Liver (tissue), 9 donors: ENCODE data around the gene OR7C1. TPM values are rescaled to one million over a fixed set of nuclear protein-coding genes. Genes with fewer than 3 reads are reported as not detected.

Experiments
- DNase-seq: peaks from one replicate; pipeline ENCODE4 v3.0.0-alpha.2; 2017; ENCODE audit warnings: low spot score
- H3K27ac ChIP-seq, 2 donors: one replicate each; pipeline ENCODE4 v1.7.0; 2013; ENCODE audit warnings: inconsistent platforms in 2 of 2, low read length in 2 of 2, control low read depth in 1 of 2, low read depth in 1 of 2, mild to moderate bottlenecking in 1 of 2
- H3K27me3 ChIP-seq, 4 donors: one replicate each; pipeline versions ENCODE4 v1.6.1 to v1.7.0; 2013; ENCODE audit warnings: low read length in 3 of 4, inconsistent platforms in 1 of 4, mild to moderate bottlenecking in 1 of 4, moderate library complexity in 1 of 4; ENCODE audit not compliant: control insufficient read depth in 4 of 4, insufficient read depth in 4 of 4
- H3K36me3 ChIP-seq, 4 donors: one replicate each; pipeline versions ENCODE4 v1.6.1 to v1.7.0; 2013; ENCODE audit warnings: low read length in 3 of 4, mild to moderate bottlenecking in 3 of 4, low read depth in 1 of 4, moderate library complexity in 1 of 4; ENCODE audit not compliant: control insufficient read depth in 4 of 4, insufficient read depth in 3 of 4
- H3K4me1 ChIP-seq, 4 donors: one replicate each; pipeline versions ENCODE4 v1.6.1 to v1.7.0; 2013; ENCODE audit warnings: low read length in 3 of 4, mild to moderate bottlenecking in 3 of 4, moderate library complexity in 1 of 4; ENCODE audit not compliant: control insufficient read depth in 4 of 4, insufficient read depth in 4 of 4
- H3K4me3 ChIP-seq, 3 donors: one replicate each; pipeline versions ENCODE4 v1.6.1 to v1.7.0; 2013; ENCODE audit warnings: low read length in 3 of 3, control low read depth in 1 of 3, low read depth in 1 of 3, mild to moderate bottlenecking in 1 of 3
- H3K9ac ChIP-seq, 2 donors: one replicate each; pipeline ENCODE4 v1.7.0; 2013; ENCODE audit warnings: low read length in 2 of 2, mild to moderate bottlenecking in 2 of 2, moderate library complexity in 2 of 2, control low read depth in 1 of 2, low read depth in 1 of 2
- H3K9me3 ChIP-seq, 4 donors: one replicate each; pipeline versions ENCODE4 v1.6.1 to v1.7.0; 2013; ENCODE audit warnings: low read length in 3 of 4; ENCODE audit not compliant: control insufficient read depth in 4 of 4
- FOXA1 ChIP-seq: IDR thresholded peaks from 2 replicates; pipeline ENCODE4 v1.6.1; 2016; ENCODE audit warnings: antibody characterized with exemption
- GABPA ChIP-seq, 2 donors: IDR thresholded peaks in 1 of 2; conservative IDR thresholded peaks in 1 of 2; 2 replicates each; pipeline ENCODE4 v1.6.1; 2016; ENCODE audit warnings: antibody characterized with exemption in 2 of 2, mild to moderate bottlenecking in 1 of 2, moderate library complexity in 1 of 2
- HNF4G ChIP-seq: IDR thresholded peaks from 2 replicates; pipeline ENCODE4 v1.6.1; 2016; ENCODE audit warnings: antibody characterized with exemption
- JUND ChIP-seq, 2 donors: IDR thresholded peaks; 2 replicates each; pipeline ENCODE4 v1.6.1; 2016; ENCODE audit warnings: antibody characterized with exemption in 2 of 2
- RAD21 ChIP-seq, 2 donors: IDR thresholded peaks; 2 replicates each; pipeline ENCODE4 v1.6.1; 2016; ENCODE audit warnings: antibody characterized with exemption in 2 of 2, mild to moderate bottlenecking in 2 of 2
- RXRA ChIP-seq, 2 donors: IDR thresholded peaks; 2 replicates each; pipeline ENCODE4 v1.6.1; 2017 to 2018; ENCODE audit warnings: antibody characterized with exemption in 2 of 2, mild to moderate bottlenecking in 1 of 2
- SP1 ChIP-seq: IDR thresholded peaks from 2 replicates; pipeline ENCODE4 v1.6.1; 2018; ENCODE audit warnings: antibody characterized with exemption, mild to moderate bottlenecking
- WGBS: extraction: QIAGEN DNeasy Blood & Tissue Kit; methylation state at CpG from one replicate; pipeline ENCODE4 v1.1.7; 2013; 5-methylcytosine and 5-hydroxymethylcytosine counted together
- polyA plus RNA-seq, 2 donors: library from polyadenylated mRNA; stranded (reverse) in 1 of 2; unstranded in 1 of 2; fragments of 200-250 nt in 1 of 2; fragments of >200 nt in 1 of 2; fragmentation: Nextera tagmentation in 1 of 2; extraction: Ambion mirVana in 1 of 2; gene quantifications; one replicate each; pipeline versions ENCODE4 v1.2.1 to v1.2.3, GENCODE V29; 2013 to 2015
- total RNA-seq, 2 donors: library from RNA; depleted of rRNA; stranded (reverse); fragments of >200 nt; gene quantifications; one replicate each; pipeline ENCODE4 v1.2.3, GENCODE V29; 2014
- TF ChIP-seq, protein P1 (sequence below): IDR thresholded peaks from 2 replicates; pipeline ENCODE4 v1.6.1; 2016; ENCODE audit warnings: antibody characterized with exemption, mild to moderate bottlenecking
- TF ChIP-seq, protein P2 (sequence below): fragments of 150-350 bp; IDR thresholded peaks from 2 replicates; pipeline ENCODE4 v1.5.1; 2017; ENCODE audit warnings: improper control_type of control experiment, low read depth, low read length; ENCODE audit not compliant: missing input control
- TF ChIP-seq, protein P3 (sequence below): IDR thresholded peaks from 2 replicates; pipeline ENCODE4 v1.6.1; 2016; ENCODE audit warnings: antibody characterized with exemption
- donor health status: healthy.
- donor health status: healthy.
- donor health status: healthy.
- donor health status: healthy.
- donor health status: healthy.

Gene OR7C1
- total and polyA plus RNA-seq, 4 donors: 0.06 to 0.14 TPM; not detected in 2

DNA sequence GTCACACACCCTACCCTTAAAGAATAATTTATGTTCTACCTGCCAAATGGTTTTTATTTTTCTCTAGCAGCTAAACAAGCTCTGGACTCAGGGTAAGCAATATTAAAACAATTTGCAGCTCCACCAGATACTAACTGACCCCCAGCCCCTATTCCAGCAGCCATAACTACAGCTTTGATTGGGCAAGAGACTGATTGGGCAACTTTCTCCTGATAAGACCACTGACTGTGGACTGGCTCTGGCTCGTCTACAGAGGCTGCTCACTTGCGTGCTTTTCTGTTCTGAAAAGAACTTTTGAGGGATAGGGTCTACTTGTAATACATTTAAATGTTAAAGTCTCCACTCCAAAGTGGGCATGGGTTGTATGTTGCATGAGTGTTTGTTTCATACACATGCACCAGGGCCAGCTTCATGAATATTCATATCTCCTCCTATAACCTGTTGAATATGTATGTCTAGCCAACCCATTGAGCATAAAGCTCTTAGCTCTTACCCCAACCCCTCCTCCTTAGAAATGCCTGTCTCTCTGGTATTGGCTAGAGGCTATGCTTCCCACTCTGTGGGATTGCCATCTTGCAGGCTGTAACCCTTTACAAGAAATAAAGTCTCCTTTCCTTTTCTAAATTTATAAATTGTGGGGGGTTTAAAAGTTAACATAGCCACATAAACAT, 19.9 kb downstream of the OR7C1 start (continued):
- TF ChIP-seq, protein P1, sequence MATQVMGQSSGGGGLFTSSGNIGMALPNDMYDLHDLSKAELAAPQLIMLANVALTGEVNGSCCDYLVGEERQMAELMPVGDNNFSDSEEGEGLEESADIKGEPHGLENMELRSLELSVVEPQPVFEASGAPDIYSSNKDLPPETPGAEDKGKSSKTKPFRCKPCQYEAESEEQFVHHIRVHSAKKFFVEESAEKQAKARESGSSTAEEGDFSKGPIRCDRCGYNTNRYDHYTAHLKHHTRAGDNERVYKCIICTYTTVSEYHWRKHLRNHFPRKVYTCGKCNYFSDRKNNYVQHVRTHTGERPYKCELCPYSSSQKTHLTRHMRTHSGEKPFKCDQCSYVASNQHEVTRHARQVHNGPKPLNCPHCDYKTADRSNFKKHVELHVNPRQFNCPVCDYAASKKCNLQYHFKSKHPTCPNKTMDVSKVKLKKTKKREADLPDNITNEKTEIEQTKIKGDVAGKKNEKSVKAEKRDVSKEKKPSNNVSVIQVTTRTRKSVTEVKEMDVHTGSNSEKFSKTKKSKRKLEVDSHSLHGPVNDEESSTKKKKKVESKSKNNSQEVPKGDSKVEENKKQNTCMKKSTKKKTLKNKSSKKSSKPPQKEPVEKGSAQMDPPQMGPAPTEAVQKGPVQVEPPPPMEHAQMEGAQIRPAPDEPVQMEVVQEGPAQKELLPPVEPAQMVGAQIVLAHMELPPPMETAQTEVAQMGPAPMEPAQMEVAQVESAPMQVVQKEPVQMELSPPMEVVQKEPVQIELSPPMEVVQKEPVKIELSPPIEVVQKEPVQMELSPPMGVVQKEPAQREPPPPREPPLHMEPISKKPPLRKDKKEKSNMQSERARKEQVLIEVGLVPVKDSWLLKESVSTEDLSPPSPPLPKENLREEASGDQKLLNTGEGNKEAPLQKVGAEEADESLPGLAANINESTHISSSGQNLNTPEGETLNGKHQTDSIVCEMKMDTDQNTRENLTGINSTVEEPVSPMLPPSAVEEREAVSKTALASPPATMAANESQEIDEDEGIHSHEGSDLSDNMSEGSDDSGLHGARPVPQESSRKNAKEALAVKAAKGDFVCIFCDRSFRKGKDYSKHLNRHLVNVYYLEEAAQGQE: no peak
- TF ChIP-seq, protein P2, sequence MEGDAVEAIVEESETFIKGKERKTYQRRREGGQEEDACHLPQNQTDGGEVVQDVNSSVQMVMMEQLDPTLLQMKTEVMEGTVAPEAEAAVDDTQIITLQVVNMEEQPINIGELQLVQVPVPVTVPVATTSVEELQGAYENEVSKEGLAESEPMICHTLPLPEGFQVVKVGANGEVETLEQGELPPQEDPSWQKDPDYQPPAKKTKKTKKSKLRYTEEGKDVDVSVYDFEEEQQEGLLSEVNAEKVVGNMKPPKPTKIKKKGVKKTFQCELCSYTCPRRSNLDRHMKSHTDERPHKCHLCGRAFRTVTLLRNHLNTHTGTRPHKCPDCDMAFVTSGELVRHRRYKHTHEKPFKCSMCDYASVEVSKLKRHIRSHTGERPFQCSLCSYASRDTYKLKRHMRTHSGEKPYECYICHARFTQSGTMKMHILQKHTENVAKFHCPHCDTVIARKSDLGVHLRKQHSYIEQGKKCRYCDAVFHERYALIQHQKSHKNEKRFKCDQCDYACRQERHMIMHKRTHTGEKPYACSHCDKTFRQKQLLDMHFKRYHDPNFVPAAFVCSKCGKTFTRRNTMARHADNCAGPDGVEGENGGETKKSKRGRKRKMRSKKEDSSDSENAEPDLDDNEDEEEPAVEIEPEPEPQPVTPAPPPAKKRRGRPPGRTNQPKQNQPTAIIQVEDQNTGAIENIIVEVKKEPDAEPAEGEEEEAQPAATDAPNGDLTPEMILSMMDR: no peak
- TF ChIP-seq HNF4G (no peak), JUND (IDR thresholded peaks at IDR 0.05) (no peak), FOXA1 (no peak), RAD21 (IDR thresholded peaks at IDR 0.05) (no peak), RXRA (IDR thresholded peaks at IDR 0.05) (no peak), SP1 (no peak), GABPA (IDR thresholded peaks at IDR 0.05 in 1 of 2, conservative IDR thresholded peaks at IDR 0.05 in 1 of 2) (no peak)
- TF ChIP-seq, protein P3, sequence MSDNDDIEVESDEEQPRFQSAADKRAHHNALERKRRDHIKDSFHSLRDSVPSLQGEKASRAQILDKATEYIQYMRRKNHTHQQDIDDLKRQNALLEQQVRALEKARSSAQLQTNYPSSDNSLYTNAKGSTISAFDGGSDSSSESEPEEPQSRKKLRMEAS: no peak

DNA sequence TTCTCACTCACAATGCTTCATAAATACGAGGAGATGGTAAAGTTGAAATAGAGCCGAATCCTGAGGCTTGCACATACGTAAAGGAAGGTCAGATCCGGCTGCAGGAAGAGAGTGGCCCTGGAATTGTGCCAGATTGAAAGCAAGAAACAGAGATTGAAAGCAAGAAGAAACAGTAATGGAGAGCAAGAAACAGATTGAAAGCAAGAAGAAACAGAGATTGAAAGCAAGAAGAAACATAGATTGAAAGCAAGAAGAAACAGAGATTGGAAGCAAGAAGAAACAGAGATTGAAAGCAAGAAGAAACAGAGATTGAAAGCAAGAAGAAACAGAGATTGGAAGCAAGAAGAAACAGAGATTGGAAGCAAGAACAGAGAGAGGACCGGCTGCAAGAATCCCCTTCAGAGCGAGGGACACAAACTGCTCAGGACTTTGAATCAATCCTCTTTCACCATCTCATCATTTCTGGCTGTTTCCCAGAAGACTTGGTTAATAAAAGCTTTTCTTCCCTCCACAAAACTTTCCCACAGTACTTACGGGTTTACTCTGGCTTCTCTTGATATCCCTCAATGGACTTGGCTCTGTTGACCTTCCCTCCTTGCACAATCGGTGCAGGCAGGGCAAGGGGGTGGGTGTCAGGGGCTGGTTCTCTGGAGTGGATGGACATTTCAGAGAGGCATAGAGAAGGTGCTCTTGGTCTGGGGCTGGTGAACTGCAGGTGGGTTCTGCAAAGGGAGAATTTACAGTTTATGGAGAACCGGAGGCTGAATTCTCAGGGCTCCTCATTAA, 25.5 kb downstream of the OR7C1 start:
- Histone ChIP-seq H3K9ac (no peak overlapping the region), H3K36me3 (no peaks in the 10 kb centered on the region), H3K27me3 (no peaks in the 10 kb centered on the region), H3K9me3 (no peaks in the 10 kb centered on the region), H3K27ac (no peak overlapping the region), H3K4me3 (no peak overlapping the region), H3K4me1 (no peaks in the 10 kb centered on the region)
- TF ChIP-seq, protein P2: no peak
- TF ChIP-seq, protein P1: no peak
- TF ChIP-seq JUND (IDR thresholded peaks at IDR 0.05) (no peak), RAD21 (IDR thresholded peaks at IDR 0.05) (no peak), HNF4G (no peak)
- 32% methylated on average over 9 of the region's 9 CpGs for WGBS
- no peak for DNase-seq
